Brain pericyte (primary cell): ENCODE measurements around the gene ADAMTSL2.

Experiments
- DNase-seq: peaks from one replicate; pipeline ENCODE4 v3.0.0-alpha.2; 2012; ENCODE audit warnings: low read depth, low spot score

ADAMTSL2 gene

DNA sequence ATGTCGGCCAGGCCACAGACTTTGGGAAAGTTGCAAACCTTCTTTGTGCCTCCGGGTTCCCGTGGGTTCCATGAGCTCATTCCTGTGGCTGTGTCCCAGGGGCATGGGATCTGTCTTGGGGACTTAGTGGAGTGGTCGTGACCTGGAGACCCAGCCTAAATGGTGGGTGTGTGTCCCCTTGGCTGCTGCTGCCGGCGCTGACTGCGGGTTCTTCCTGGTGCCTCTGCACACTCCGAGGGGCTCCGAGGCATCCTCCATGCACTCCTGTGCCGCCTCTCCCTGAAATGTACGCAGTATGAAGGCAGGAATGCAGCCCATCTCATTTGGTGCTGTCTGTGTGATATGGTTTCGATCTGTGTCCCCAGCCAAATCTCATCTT is 34.6 kb upstream of the ADAMTSL2 start:
- no peak for DNase-seq

GRCh38 chr9:133502112-133502511 is 32.4 kb upstream of the ADAMTSL2 start:
- no peak for DNase-seq

DNA sequence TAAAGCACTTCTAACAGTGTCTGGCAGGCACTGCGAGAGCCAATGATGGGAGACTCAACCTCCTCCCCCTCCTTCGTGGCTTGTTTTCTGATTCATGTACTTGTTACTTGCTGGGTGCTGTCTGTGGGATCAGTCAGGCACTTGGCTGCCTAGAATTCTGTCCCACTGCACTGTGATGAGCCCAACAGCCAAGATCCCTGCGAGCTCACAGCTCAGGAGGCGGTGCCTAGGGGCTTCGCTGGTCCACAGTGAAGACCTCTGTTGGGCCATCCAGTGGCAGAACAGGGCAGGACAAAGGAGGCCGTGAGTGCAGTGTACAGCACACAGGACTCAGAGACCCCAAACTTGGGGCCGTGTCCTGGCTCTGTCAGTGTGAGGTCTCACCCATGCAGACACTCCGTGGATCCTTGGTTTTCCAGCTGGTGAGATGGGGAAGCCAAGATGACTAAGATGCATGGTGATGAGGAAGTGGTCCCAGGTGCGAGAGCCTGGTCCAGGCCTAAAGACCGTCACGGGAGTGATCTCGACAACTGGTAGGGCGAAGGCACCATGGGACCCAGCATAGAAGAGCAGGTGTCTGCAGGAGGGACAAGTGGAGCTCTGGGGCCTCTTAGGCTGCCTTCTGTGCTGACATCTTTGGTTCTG is 29.2 kb upstream of the ADAMTSL2 start:
- no peak for DNase-seq

- DNase-seq, result peak; percentile 45
Measured at GRCh38 chr9:133505901-133506652, 28.4 kb upstream of the ADAMTSL2 start.

DNA sequence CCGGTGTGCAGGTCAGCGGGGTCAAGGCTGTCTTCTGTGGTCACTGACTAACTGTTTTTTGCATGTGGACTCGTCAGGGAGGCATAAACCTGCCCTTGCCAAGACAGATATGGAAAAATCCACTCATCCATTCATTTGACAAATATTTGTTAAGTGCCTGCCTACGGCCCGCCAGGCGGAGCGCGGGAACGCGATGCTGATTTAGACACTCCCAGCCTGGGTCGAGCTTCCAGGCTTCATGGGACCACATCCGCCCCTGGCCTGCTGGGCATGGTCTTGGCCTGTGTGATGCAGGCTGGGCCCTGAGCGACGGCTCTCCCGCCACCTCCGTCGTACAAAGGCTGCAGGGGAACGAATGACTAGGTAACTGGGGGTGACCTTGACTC is 27.9 kb upstream of the ADAMTSL2 start:
- DNase-seq, result no peak

GRCh38 chr9:133507246-133507965 is 27.1 kb upstream of the ADAMTSL2 start:
- DNase-seq, result no peak

GRCh38 chr9:133508046-133508445 is 26.5 kb upstream of the ADAMTSL2 start:
- DNase-seq, result no peak

GRCh38 chr9:133509179-133510083 is 25.1 kb upstream of the ADAMTSL2 start:
- DNase-seq, result no peak

DNA sequence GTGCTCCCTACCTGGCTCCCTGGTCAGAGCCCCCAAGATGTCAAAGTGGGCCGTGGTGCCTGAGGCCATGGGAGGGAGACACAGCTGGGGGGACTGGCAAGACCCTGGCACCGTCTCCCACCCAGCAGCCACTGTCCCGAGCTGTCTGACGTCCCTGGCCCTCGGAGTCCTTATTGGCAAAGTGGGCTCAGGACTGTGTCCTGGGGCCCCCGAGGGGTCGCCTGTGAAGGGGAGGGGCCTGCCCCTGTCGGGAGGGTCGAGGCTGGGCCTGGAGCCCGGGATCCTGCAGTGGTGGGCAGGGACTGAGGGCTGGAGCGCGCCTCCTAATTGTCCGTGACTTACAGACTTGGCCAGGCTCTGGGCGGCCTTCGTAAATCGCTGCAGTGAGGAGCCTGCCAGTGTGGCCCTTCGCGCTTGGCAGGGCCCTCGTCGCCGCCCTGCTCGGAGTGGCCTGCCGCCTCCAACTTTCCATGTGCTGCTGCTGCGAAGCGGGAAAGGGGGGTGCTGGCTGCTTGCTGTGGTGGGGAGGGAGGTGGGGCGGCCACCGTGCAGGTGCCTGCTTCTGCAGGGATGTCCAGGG is 23.5 kb upstream of the ADAMTSL2 start:
- DNase-seq, result no peak

- no peak for DNase-seq
Measured at GRCh38 chr9:133511607-133512006, 22.9 kb upstream of the ADAMTSL2 start.

- DNase-seq, result no peak
Measured at GRCh38 chr9:133512253-133513213, 22.0 kb upstream of the ADAMTSL2 start.

- DNase-seq, result no peak
Measured at GRCh38 chr9:133513214-133514100, 21.0 kb upstream of the ADAMTSL2 start.

DNA sequence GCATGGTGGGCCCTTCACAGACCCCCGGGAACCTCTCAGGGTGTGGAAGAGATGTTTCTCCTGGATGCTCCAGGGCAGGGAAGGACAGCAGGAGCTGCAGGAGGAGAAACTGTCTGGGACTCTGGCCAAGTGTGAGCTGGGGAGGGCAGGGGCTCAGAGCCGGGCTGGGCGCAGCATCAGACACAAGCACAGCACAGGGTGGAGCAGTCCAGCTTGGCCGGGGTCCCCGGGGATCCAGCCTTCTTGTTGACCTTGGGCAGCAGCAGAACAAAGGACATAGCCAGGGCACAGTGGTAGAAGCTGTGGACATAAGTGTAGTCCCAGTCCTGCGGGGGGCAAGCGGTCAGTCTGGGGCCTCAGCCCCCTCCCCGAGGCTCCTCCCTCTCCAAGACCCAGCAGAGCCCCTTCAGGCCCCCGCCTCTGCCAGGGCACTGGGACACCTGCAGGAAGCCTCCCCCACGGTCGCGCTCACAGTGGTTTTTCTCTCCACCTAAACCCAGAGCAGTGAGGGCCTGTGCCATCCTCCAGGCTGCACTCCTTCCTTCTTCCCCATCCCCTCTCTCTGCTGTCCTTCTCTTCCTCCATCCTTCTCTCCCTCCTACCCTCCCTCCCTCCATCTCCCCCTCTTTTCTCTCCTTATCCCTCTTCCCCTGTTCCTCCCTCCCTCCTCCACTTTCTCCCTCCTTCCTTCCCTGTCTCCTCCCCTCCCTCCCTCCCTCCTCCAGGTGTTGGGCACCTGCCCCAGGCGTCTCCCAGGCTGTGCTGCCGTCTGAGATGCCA is 19.9 kb upstream of the ADAMTSL2 start:
- DNase-seq, result no peak

GRCh38 chr9:133515240-133515610 is 19.3 kb upstream of the ADAMTSL2 start:
- no peak for DNase-seq

DNA sequence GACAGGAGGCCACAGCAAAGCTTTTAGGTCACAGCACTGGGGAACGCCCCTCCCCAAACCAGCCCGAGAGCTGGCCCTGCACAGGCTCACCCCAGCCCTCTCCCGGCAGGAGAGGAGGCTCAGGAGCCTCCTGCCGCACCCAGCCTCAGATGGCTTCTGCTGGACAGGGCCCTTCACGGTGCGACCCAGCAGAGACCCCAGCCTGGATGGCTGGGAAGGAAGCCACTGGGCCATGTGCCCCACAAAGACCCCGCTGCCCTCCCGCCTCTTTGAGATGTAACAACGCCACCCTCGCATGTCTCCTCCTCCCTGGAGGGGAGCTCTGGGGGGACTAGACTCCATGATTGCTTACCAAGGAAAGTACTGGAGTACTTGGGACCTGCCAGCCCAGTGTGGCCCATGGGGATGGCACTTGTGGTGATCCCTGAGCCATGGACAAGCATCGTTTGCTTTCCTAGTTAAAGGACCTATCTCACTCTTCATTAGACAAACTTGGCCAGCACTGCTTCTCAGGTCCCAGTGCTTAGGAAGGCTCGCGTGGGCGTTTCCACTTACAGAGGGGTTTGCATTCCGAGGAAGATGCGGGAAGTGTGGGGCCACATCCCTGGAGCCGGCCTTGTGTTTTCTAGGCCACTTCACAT is 18.8 kb upstream of the ADAMTSL2 start:
- DNase-seq, result no peak

- DNase-seq, result no peak
Measured at GRCh38 chr9:133516256-133516960, 18.1 kb upstream of the ADAMTSL2 start.

DNA sequence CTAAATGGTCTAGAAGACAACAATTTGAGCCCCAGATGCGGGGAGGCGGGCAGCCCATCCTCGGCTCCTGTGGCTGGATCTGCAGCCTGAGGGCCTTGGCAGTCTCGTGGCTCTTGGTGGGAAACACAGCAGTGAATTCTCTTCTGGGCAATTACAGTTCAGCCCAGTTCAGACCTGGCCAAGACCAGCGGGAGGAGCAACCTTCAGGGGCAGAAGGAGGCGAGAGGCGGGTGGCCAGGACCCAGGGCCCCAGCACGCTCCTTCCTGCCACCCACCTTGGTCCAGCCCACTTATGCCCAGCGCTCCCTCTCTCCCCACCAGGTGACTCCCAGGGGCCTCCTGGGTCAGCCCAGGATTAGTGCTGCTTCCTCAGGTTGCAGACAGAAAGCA is 17.5 kb upstream of the ADAMTSL2 start:
- DNase-seq, result no peak
